OCI-LY7 (cell line): ENCODE results near the gene GPR146. TPM values are rescaled to one million over a fixed set of nuclear protein-coding genes. Genes with fewer than 3 reads are reported as not detected.

Source experiments
- BruUV-seq: library from RNA; stranded (reverse); fragments of 400-500 nt; replicated peaks from 2 replicates; lab custom pipeline; 2021; lab: Mats Ljungman, UMichigan
- CTCF ChIA-PET: fragments of 300-600 bp; sonication (Branson Sonifier 250); formaldehyde crosslinking; loops from one replicate; lab custom pipeline; 2022; ENCODE audit warnings: antibody characterized with exemption; ENCODE audit not compliant: unreplicated experiment; lab: Charles Lee
- POLR2A ChIA-PET: fragments of 300-600 bp; sonication (Branson Sonifier 250); formaldehyde crosslinking; loops from one replicate; lab custom pipeline; 2022; ENCODE audit warnings: antibody characterized with exemption; lab: Charles Lee
- DNase-seq: peaks from one replicate; pipeline ENCODE4 v3.0.0-alpha.2; 2015; ENCODE audit warnings: low spot score
- H2AFZ ChIP-seq: fragments of 200-600 bp; sonication (generic), shearing (Covaris generic); 2 replicates; pipeline ENCODE4 v1.6.1; 2014; ENCODE audit warnings: mild to moderate bottlenecking, antibody characterized with exemption, low read length, moderate library complexity
- H3K27ac ChIP-seq: fragments of 200-600 bp; sonication (generic); 2 replicates; pipeline ENCODE4 v1.5.1; 2014; ENCODE audit warnings: mixed run types, low read depth, mild to moderate bottlenecking, moderate library complexity, low read length, inconsistent platforms; ENCODE audit not compliant: poor library complexity, severe bottlenecking
- H3K36me3 ChIP-seq: fragments of 200-600 bp; sonication (generic); 2 replicates; pipeline ENCODE4 v1.6.1; 2014; ENCODE audit warnings: mild to moderate bottlenecking, antibody characterized with exemption, low read length, moderate library complexity, mixed read lengths; ENCODE audit not compliant: insufficient read depth
- H3K4me1 ChIP-seq: fragments of 200-600 bp; sonication (generic); 2 replicates; pipeline ENCODE4 v1.5.1; 2014; ENCODE audit warnings: mild to moderate bottlenecking, low read length; ENCODE audit not compliant: insufficient read depth, poor library complexity, severe bottlenecking
- H3K4me2 ChIP-seq: fragments of 200-600 bp; sonication (generic); 2 replicates; pipeline ENCODE4 v1.6.1; 2014; ENCODE audit warnings: mild to moderate bottlenecking, low read length
- H3K4me3 ChIP-seq: fragments of 200-600 bp; sonication (generic); 2 replicates; pipeline ENCODE4 v1.5.1; 2014; ENCODE audit warnings: mild to moderate bottlenecking, low read depth, low read length; ENCODE audit not compliant: poor library complexity, severe bottlenecking
- H3K79me2 ChIP-seq: fragments of 200-600 bp; sonication (generic); 2 replicates; pipeline ENCODE4 v1.6.1; 2016; ENCODE audit warnings: low read depth, mild to moderate bottlenecking, low read length, moderate library complexity, mixed read lengths; ENCODE audit not compliant: insufficient read depth
- H3K9me2 ChIP-seq: fragments of 200-600 bp; sonication (generic); 2 replicates; pipeline ENCODE4 v1.6.1; 2016; ENCODE audit warnings: mild to moderate bottlenecking, low read length, mixed read lengths; ENCODE audit not compliant: insufficient read depth
- H3K9me3 ChIP-seq: fragments of 200-600 bp; sonication (generic); 2 replicates; pipeline ENCODE4 v1.6.1; 2014; ENCODE audit warnings: mild to moderate bottlenecking, mixed run types, low read length, mixed read lengths
- H4K20me1 ChIP-seq: fragments of 200-600 bp; sonication (generic); 2 replicates; pipeline ENCODE4 v1.6.1; 2014; ENCODE audit warnings: mild to moderate bottlenecking, antibody characterized with exemption, low read length, moderate library complexity, mixed read lengths; ENCODE audit not compliant: insufficient read depth
- CTCF ChIP-seq: fragments of 200-600 bp; sonication (generic); conservative IDR thresholded peaks from 2 replicates; pipeline ENCODE4 v1.5.1; 2014; ENCODE audit warnings: mild to moderate bottlenecking, antibody characterized with exemption, low read length, moderate library complexity, mixed read lengths
- EZH2phosphoT487 ChIP-seq: fragments of 200-600 bp; sonication (generic); IDR thresholded peaks from 2 replicates; pipeline ENCODE4 v1.6.1; 2018; ENCODE audit warnings: low read depth, borderline replicate concordance, mild to moderate bottlenecking, mixed run types, antibody characterized with exemption, low read length, moderate library complexity, mixed read lengths
- intact Hi-C: fragments of 100-400 bp; cut with micrococcal nuclease; formaldehyde crosslinking; loops from one replicate; pipeline ENCODE4 v1.10.0; 2022; ENCODE audit not compliant: unreplicated experiment
- total RNA-seq, 2 experiments: library from RNA; depleted of rRNA in 1 of 2; stranded (reverse); fragments of >200 nt in 1 of 2; shearing (Covaris generic) in 1 of 2; gene quantifications; 2 replicates each; pipeline ENCODE4 v1.2.3, GENCODE V29; 2014 to 2022

Gene GPR146
- total RNA-seq, 2 experiments from 2014 or later, result 0.95 to 3.3 TPM

GRCh38 chr7:1068619-1069018, 24.3 kb downstream of the GPR146 start:
- H3K36me3 ChIP-seq, result no peaks in the 10 kb centered on the region
- intact Hi-C loops, result no loop called here
- DNase-seq, result no peak
- H3K4me2 ChIP-seq, result no peak overlapping the region
- no peaks in the 10 kb centered on the region for H3K9me3 ChIP-seq
- peaks cover 40% of the 10 kb centered on the region for H3K4me1 ChIP-seq
- H2AFZ ChIP-seq, result no peak overlapping the region
- ChIA-PET POLR2A (interaction anchor here (0.8 kb wide), 1 partner anchor 42 kb away, joined by 3 read pairs; no protein-coding TSS in a partner anchor), CTCF (interaction anchor here (1.1 kb wide), 1 partner anchor 76 kb away, joined by 3 read pairs; no protein-coding TSS in a partner anchor)
- no peaks in the 10 kb centered on the region for H4K20me1 ChIP-seq
- no peaks in the 10 kb centered on the region for H3K9me2 ChIP-seq
- H3K4me3 ChIP-seq, result no peak overlapping the region
- H3K27ac ChIP-seq, result no peak overlapping the region
- TF ChIP-seq EZH2phosphoT487 (no peak), CTCF (no peak)
- no TSS peak for BruUV-seq
- H3K79me2 ChIP-seq, result no peaks in the 10 kb centered on the region

DNA sequence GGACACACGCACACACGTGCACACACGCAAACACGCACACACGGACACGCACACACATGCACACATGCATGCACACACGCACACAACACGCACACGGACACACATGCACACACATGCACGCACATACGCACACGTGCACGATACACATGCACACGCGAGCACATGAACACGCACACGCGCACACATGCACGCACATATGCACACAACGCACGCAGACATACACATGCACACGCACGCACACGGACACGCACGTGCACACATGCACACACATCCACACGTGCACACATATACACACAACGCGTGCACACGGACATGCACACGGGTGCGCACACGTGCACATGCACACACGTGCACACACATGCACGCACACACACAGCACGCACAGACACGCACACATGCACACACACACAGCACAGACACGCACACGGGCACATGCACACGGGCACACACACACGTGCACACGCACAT, 26.2 kb downstream of the GPR146 start:
- no peaks in the 10 kb centered on the region for H3K9me2 ChIP-seq
- TF ChIP-seq EZH2phosphoT487, result no peak
- TF ChIP-seq CTCF, result no peak
- peak overlapping the region; percentile 26; the same call in 1 of the 2 replicates for H3K4me2 ChIP-seq
- ChIA-PET CTCF (no interaction called here), POLR2A (interaction anchor here (1.5 kb wide), 1 partner anchor 15 kb away, joined by 6 read pairs; no protein-coding TSS in a partner anchor)
- H3K4me3 ChIP-seq, result no peak overlapping the region
- H2AFZ ChIP-seq, result no peak overlapping the region
- H3K4me1 ChIP-seq, result peaks cover 25% of the 10 kb centered on the region
- no peaks in the 10 kb centered on the region for H4K20me1 ChIP-seq
- H3K36me3 ChIP-seq, result no peaks in the 10 kb centered on the region
- peak overlapping the region; percentile 71 for H3K27ac ChIP-seq
- H3K79me2 ChIP-seq, result no peaks in the 10 kb centered on the region
- DNase-seq, result no peak
- intact Hi-C loops, result loop anchor here (1.0 to 5.0 kb wide), 2 partner anchors 16 to 82 kb away; no protein-coding TSS in a partner anchor
- no TSS peak for BruUV-seq
- H3K9me3 ChIP-seq, result no peaks in the 10 kb centered on the region

DNA sequence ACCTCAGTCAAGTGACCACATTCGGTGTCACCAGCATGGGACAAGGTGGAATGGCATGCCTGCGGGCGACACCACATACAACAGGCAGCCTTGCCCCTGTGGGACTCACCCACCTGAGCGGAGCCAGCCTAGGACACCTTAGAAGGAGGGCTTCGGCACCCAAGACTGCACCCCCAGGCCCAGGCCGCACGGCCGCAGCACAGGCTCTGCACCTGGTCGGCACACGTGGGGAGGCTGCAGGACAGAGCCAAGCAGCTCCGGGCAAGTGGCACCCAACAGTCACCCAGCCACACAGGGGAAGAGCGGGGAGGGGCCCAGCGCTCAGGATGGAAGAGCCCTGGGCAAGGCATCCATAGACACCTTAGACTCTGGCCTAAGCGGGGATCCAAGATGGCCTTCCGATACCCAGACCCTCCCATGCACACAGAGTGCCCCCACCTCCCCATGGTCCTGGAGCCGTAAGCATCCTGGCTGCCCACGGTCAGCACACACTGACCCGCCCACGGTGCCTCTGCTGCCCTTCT, 27.4 kb downstream of the GPR146 start:
- BruUV-seq, result no TSS peak
- Histone ChIP-seq H3K9me3 (no peaks in the 10 kb centered on the region), H3K4me2 (peak overlapping the region; percentile 26; the same call in 1 of the 2 replicates), H3K27ac (peak overlapping the region; percentile 71), H3K4me3 (no peak overlapping the region), H2AFZ (no peak overlapping the region), H3K36me3 (no peaks in the 10 kb centered on the region), H3K9me2 (no peaks in the 10 kb centered on the region), H4K20me1 (no peaks in the 10 kb centered on the region), H3K79me2 (no peaks in the 10 kb centered on the region), H3K4me1 (peaks cover 19% of the 10 kb centered on the region)
- ChIA-PET POLR2A (interaction anchor here (1.5 kb wide), 1 partner anchor 14 kb away, joined by 6 read pairs; no protein-coding TSS in a partner anchor), CTCF (no interaction called here)
- intact Hi-C loops, result loop anchor here (1.0 to 5.0 kb wide), 2 partner anchors 15 to 81 kb away; no protein-coding TSS in a partner anchor
- no peak for TF ChIP-seq CTCF
- no peak for TF ChIP-seq EZH2phosphoT487
- no peak for DNase-seq
